ENCODE results near the gene MT1G.

The MT1G gene

DNA sequence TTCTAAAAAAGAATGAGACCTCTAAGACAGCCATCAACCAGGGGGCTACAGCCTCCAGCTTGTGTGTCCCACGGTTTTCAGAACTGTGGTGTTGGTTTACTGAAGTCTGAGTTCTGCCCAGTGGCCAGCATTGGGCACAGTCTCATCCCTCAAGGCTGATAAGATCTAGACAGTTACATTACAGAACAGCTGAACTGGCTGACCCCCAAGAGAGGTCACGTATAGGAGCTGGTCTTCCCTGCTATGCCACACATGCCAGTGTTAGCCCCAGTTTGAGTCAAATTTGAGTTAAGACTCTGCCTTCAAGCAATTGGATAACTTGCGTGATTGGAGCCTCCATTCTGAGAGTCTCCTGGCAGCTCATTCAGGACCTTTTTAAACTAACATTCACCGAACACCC, 47.3 kb upstream of the MT1G start:
- Histone ChIP-seq H3K36me3 (ENCODE audit: control insufficient read depth in 2 of 2, insufficient read depth in 1 of 2, low read length in 2 of 2) (no peaks in the 10 kb centered on the region), H3K27ac (ENCODE audit: extremely low read depth, low read depth, low read length) (no peak overlapping the region), H3K9me3 (ENCODE audit: control insufficient read depth, insufficient read depth, low read depth, low read length) (no peaks in the 10 kb centered on the region), H3K4me1 (ENCODE audit: control insufficient read depth, insufficient read depth, low read length) (no peaks in the 10 kb centered on the region), H3K4me3 (ENCODE audit: low read depth, low read length) (no peak overlapping the region)
- ChIA-PET POLR2A (no interaction called here), CTCF (interaction anchor here (0.6 kb wide), 2 partner anchors 14 to 102 kb away, joined by 3 to 5 read pairs; no protein-coding TSS in a partner anchor)
- TF ChIP-seq ZNF292 (tag by site-specific recombination; IDR thresholded peaks at IDR 0.05; ENCODE audit: borderline replicate concordance, low read depth) (no peak), ZNF132 (tag by site-specific recombination; IDR thresholded peaks at IDR 0.05; ENCODE audit: borderline replicate concordance) (no peak), ZNF768 (tag by site-specific recombination; IDR thresholded peaks at IDR 0.05) (no peak), ZNF324 (tag by site-specific recombination; IDR thresholded peaks at IDR 0.05) (no peak), SP2 (tag by site-specific recombination; IDR thresholded peaks at IDR 0.05) (no peak), KLF7 (tag by site-specific recombination; IDR thresholded peaks at IDR 0.05; ENCODE audit: borderline replicate concordance) (no peak), ZNF660 (tag by site-specific recombination; IDR thresholded peaks at IDR 0.05) (no peak), ZNF2 (tag by site-specific recombination; IDR thresholded peaks at IDR 0.05) (no peak), ZNF549 (tag by site-specific recombination; IDR thresholded peaks at IDR 0.05) (no peak), ZNF654 (tag by site-specific recombination; IDR thresholded peaks at IDR 0.05; ENCODE audit: low read depth) (no peak), ZNF514 (tag by site-specific recombination; IDR thresholded peaks at IDR 0.05) (no peak), ZNF214 (tag by site-specific recombination; IDR thresholded peaks at IDR 0.05; ENCODE audit: borderline replicate concordance) (no peak), ZNF112 (tag by site-specific recombination; IDR thresholded peaks at IDR 0.05) (no peak)
- TF ChIP-seq, protein P1, sequence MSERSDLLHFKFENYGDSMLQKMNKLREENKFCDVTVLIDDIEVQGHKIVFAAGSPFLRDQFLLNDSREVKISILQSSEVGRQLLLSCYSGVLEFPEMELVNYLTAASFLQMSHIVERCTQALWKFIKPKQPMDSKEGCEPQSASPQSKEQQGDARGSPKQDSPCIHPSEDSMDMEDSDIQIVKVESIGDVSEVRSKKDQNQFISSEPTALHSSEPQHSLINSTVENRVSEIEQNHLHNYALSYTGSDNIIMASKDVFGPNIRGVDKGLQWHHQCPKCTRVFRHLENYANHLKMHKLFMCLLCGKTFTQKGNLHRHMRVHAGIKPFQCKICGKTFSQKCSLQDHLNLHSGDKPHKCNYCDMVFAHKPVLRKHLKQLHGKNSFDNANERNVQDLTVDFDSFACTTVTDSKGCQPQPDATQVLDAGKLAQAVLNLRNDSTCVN (tag by site-specific recombination; optimal IDR thresholded peaks at IDR 0.05), result no peak
- TF ChIP-seq, protein P2, sequence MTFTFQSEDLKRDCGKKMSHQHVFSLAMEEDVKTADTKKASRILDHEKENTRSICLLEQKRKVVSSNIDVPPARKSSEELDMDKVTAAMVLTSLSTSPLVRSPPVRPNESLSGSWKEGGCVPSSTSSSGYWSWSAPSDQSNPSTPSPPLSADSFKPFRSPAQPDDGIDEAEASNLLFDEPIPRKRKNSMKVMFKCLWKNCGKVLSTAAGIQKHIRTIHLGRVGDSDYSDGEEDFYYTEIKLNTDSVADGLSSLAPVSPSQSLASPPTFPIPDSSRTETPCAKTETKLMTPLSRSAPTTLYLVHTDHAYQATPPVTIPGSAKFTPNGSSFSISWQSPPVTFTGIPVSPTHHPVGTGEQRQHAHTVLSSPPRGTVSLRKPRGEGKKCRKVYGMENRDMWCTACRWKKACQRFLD (tag by site-specific recombination; IDR thresholded peaks at IDR 0.05), result no peak

DNA sequence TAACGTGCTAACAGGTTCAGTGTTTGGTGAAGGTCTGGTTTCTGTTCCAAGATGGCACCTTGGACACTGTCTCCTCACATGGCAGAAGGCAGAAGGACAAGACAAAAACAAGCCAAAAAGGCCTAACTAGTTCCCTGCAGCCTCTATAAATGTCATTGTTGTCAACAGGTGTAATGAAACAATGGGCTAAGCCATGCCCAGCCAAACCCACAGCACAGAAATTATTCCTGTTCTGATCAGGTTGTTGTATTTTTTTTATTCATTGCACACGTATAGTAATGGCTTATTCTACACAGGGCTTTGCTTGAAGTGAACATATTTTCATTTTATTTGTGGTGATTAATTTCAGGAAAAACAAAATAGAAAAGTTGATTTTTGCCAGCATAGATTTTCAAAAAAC, 45.9 kb upstream of the MT1G start:
- no peaks in the 10 kb centered on the region for H3K4me1 ChIP-seq (ENCODE audit: control insufficient read depth, insufficient read depth, low read length)
- H3K27ac ChIP-seq (ENCODE audit: extremely low read depth, low read depth, low read length), result no peak overlapping the region
- ChIA-PET CTCF (no interaction called here), POLR2A (no interaction called here)
- H3K36me3 ChIP-seq (ENCODE audit: control insufficient read depth in 2 of 2, insufficient read depth in 1 of 2, low read length in 2 of 2), result no peaks in the 10 kb centered on the region
- no peak for TF ChIP-seq ZNF624 (tag by site-specific recombination; IDR thresholded peaks at IDR 0.05)
- TF ChIP-seq SCRT2 (tag by site-specific recombination; IDR thresholded peaks at IDR 0.05), result peak; percentile 54; the same call in 1 of the 2 replicates
- no peak overlapping the region for H3K4me3 ChIP-seq (ENCODE audit: low read depth, low read length)
- no peaks in the 10 kb centered on the region for H3K9me3 ChIP-seq (ENCODE audit: control insufficient read depth, insufficient read depth, low read depth, low read length)

DNA sequence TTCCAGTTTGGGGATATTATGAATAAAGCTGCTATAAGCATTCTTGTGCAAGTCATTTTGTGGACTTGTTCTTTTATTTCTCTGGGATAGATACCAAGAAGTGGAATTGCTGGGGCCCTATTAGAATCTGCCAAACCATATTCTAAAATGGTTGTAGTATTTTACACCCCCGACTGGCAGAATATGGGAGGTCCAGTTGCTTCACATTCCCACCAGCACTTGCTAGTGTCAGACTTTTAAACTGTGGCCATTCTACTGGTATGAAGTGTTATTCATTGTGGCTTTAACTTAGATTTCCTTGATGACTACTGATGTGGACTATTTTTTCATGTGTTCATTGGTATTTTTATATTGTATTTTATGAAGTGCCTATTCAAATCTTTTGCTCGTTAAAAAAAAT, 44.0 kb upstream of the MT1G start:
- H3K36me3 ChIP-seq (ENCODE audit: control insufficient read depth in 2 of 2, insufficient read depth in 1 of 2, low read length in 2 of 2), result no peaks in the 10 kb centered on the region
- CTCF ChIA-PET, result interaction anchor here (0.6 to 0.7 kb wide), 2 partner anchors 38 to 188 kb away, joined by 3 to 5 read pairs; no protein-coding TSS in a partner anchor
- no peak overlapping the region for H3K4me3 ChIP-seq (ENCODE audit: low read depth, low read length)
- POLR2A ChIA-PET, result no interaction called here
- no peak for TF ChIP-seq ZNF214 (tag by site-specific recombination; IDR thresholded peaks at IDR 0.05; ENCODE audit: borderline replicate concordance)
- no peak for TF ChIP-seq SALL2 (tag by site-specific recombination; IDR thresholded peaks at IDR 0.05; ENCODE audit: borderline replicate concordance)
- TF ChIP-seq KLF10 (tag by site-specific recombination; IDR thresholded peaks at IDR 0.05), result no peak
- TF ChIP-seq, protein P3, sequence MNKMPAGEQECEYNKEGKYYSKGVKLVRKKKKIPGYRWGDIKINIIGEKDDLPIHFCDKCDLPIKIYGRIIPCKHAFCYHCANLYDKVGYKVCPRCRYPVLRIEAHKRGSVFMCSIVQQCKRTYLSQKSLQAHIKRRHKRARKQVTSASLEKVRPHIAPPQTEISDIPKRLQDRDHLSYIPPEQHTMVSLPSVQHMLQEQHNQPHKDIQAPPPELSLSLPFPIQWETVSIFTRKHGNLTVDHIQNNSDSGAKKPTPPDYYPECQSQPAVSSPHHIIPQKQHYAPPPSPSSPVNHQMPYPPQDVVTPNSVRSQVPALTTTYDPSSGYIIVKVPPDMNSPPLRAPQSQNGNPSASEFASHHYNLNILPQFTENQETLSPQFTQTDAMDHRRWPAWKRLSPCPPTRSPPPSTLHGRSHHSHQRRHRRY (tag by site-specific recombination; IDR thresholded peaks at IDR 0.05), result no peak
- TF ChIP-seq, protein P4, sequence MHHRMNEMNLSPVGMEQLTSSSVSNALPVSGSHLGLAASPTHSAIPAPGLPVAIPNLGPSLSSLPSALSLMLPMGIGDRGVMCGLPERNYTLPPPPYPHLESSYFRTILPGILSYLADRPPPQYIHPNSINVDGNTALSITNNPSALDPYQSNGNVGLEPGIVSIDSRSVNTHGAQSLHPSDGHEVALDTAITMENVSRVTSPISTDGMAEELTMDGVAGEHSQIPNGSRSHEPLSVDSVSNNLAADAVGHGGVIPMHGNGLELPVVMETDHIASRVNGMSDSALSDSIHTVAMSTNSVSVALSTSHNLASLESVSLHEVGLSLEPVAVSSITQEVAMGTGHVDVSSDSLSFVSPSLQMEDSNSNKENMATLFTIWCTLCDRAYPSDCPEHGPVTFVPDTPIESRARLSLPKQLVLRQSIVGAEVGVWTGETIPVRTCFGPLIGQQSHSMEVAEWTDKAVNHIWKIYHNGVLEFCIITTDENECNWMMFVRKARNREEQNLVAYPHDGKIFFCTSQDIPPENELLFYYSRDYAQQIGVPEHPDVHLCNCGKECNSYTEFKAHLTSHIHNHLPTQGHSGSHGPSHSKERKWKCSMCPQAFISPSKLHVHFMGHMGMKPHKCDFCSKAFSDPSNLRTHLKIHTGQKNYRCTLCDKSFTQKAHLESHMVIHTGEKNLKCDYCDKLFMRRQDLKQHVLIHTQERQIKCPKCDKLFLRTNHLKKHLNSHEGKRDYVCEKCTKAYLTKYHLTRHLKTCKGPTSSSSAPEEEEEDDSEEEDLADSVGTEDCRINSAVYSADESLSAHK (tag by site-specific recombination; IDR thresholded peaks at IDR 0.05), result no peak
- TF ChIP-seq ZBTB7A (tag by site-specific recombination; IDR thresholded peaks at IDR 0.05; ENCODE audit: low read depth), result no peak
- no peak for TF ChIP-seq YY1 (tag by site-specific recombination; IDR thresholded peaks at IDR 0.05)
- TF ChIP-seq ZNF350 (tag by site-specific recombination; IDR thresholded peaks at IDR 0.05), result no peak
- no peak for TF ChIP-seq ZEB2 (tag by site-specific recombination; IDR thresholded peaks at IDR 0.05)
- TF ChIP-seq ZNF777 (tag by site-specific recombination; IDR thresholded peaks at IDR 0.05; ENCODE audit: borderline replicate concordance), result no peak
- no peak for TF ChIP-seq ZNF155 (tag by site-specific recombination; IDR thresholded peaks at IDR 0.05)
- no peak for TF ChIP-seq ZFP69B (tag by site-specific recombination; IDR thresholded peaks at IDR 0.05)
- H3K9me3 ChIP-seq (ENCODE audit: control insufficient read depth, insufficient read depth, low read depth, low read length), result no peaks in the 10 kb centered on the region
- H3K27ac ChIP-seq (ENCODE audit: extremely low read depth, low read depth, low read length), result no peak overlapping the region
- H3K4me1 ChIP-seq (ENCODE audit: control insufficient read depth, insufficient read depth, low read length), result no peaks in the 10 kb centered on the region
